ENCODE results near the gene CCDC73.
"Not testable (repeated sequence)": the region's sequence is repeated elsewhere in the genome, so short reads cannot be mapped to it uniquely, and the experiment has no call there.

The CCDC73 gene

DNA sequence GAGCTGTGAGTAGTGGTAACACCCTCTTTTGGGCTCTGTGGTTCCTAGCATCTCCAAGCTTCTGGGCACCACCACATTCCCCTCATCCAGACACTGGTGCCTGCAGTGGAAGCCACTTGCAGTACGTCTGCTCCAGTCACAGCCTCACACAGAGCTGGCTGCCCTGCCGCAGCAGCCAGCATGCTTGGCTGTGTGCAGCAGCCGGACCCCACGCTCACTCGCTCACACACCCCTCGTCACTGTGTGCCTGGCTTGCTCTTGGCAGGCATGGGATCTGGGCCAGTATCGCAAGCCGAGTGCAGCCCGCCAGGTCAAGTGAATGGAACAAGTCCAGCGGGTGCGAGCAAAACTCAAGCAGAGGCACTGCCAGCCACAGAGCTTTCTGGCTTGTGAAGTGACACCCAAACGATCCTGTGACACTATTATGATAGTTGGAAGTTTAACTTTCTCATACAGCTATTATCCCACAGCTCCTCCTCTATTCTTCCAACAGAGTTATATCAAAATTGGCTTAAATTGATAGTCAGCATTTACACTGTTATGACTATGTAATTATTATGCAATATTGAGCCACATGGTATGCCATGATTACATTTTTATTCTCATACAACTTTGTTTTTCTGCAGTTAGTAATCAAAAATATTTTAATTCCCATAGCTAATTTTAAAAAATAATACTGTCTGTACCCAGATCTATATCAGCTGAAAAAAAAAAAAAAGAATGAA is 89.0 kb downstream of the CCDC73 start:
- DNase-seq (ENCODE audit: low spot score) = no peak

- no peak for DNase-seq (ENCODE audit: low spot score)
Measured at GRCh38 chr11:32704775-32705174, 89.7 kb downstream of the CCDC73 start.

- no peak for DNase-seq (ENCODE audit: low spot score)
Measured at GRCh38 chr11:32704261-32704660, 90.2 kb downstream of the CCDC73 start.

DNA sequence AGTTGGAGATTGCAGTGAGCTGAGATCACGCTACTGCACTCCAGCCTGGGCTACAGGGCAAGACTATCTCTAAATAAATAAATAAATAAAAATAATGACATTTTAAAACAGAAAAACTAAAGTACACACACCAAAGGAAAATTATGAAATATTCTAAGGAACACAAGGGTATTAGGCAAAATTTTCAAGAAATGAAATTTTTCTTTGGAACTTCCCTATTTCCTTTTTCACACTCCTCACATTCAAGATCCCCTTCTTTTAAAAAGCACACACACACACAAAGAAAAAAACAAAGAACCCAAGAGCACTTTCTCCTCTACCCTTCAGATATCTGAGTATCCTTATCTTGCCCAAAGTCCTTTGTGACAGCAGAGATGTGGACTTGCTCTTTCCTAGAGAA is 92.8 kb downstream of the CCDC73 start:
- DNase-seq (ENCODE audit: low spot score) = no peak

DNA sequence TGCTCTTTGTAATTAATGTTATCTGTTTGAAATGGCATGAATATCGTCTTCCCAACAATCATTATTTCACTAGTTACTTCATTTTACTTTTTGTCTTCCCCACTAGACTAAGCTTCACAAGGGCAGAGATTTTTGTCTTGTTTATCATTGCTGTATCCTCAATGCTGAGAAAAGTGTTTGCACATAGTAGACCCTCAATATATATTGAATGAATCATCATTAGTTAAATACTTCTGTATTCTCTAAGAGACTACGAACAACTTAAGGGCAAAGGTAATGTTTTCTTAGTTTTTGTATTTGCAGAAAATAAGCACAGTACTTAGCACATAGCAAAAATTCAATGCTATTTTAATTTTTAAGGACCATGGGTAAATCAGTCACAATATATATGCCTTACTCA is 95.9 kb downstream of the CCDC73 start:
- DNase-seq (ENCODE audit: low spot score) = no peak

DNA sequence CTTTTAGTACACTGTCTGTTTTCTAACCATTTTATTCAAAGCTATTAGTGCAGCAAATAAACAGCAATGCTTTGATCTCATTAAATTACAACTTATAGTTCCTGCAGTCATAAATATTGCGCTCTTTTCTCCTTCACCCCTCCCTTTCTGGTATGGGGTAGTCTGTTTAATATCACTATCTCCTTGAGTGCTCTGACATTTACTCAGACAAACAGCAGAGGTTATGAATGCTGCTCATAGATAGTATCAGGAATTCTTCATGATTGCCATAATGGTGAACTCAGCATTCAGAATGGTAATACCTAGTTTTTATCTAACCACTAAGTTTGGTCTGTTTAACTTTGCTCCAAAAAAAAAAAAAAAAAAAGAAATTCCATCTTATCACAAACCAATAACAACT is 123.4 kb downstream of the CCDC73 start:
- DNase-seq (ENCODE audit: low spot score) = no peak

DNA sequence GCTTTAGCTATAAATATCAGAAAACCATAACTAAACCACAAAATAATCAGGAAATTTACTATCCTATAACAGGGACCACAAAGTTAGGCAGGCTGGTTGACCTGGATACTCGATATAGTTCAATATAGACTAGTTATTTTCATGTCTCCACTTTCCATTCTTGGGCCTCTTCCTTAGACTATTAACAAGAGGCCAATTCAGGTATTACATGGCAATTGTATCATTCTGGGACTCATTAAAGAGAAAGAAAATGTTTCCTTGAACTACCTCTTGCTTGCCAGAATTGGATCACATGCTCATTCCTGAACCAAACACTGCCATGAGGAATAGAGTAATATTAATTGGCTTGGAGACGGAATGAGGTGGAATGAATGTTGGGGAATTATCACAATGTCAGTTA is 134.8 kb downstream of the CCDC73 start:
- no peak for DNase-seq (ENCODE audit: low spot score)

GRCh38 chr11:32658639-32659406 is 135.6 kb downstream of the CCDC73 start:
- DNase-seq (ENCODE audit: low spot score) = no peak

- no peak for DNase-seq (ENCODE audit: low spot score)
Measured at GRCh38 chr11:32643526-32643925, 150.9 kb downstream of the CCDC73 start.

- DNase-seq (ENCODE audit: low spot score) = no peak
Measured at GRCh38 chr11:32641361-32641760, 153.1 kb downstream of the CCDC73 start.

GRCh38 chr11:32635819-32636218 is 158.6 kb downstream of the CCDC73 start:
- DNase-seq (ENCODE audit: low spot score) = no peak

DNA sequence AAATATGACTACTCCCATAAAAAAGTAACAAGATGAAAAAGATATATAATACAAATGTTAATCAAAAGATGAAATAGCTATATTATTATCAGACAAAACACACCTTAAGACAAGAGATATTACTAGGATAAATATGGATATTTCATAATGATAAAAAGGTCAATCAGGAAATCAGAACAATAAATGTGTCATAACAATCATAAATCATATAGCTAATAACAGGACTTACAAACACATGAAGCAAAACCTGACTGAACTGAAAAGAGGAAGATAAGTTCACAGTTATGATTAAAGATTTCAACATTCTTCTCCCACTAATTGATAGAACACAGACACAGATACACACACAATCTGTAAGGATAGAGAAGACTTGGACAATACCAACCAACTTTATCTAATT is 163.6 kb downstream of the CCDC73 start:
- no peak for DNase-seq (ENCODE audit: low spot score)

GRCh38 chr11:32616903-32617302 is 177.6 kb downstream of the CCDC73 start:
- DNase-seq (ENCODE audit: low spot score) = no peak

DNA sequence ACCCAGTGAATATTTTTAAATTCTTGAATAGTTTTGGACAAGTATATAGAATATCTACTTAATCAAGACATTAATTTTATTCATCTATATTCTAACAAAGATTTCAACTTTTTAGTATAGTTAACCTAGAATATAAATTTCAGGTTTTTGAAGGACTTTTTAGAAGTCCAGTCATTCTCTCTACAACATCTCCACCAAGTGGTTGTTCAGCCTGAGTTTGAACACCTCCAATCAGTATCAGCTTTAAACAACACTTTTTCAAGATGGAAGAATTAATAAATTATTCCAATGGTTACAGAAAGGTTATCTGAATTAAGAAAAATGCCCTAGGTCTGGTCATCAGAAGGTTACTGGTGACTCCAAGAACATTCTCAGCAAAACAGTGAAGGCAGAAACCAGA is 179.0 kb downstream of the CCDC73 start:
- DNase-seq (ENCODE audit: low spot score) = no peak

- DNase-seq (ENCODE audit: low spot score) = no peak
Measured at GRCh38 chr11:32613500-32614151, 180.8 kb downstream of the CCDC73 start.

GRCh38 chr11:32610797-32611352 is 183.6 kb downstream of the CCDC73 start:
- no peak for DNase-seq (ENCODE audit: low spot score)

DNA sequence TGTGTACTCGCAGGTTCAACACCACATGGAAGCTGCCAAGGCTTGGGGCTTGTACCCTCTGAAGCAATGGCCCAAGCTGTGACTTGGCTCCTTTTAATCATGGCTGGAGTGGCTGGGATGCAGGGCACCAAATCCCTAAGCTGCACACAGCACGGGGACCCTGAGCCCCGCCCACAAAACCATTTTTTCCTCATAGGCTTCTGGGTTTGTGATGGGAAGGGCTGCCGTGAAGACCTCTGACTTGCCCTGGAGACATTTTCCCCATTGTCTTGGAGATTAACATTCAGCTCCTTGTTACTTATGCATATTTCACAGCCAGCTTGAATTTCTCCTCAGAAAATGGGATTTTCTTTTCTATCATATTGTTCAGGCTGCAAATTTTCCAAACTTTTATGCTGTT is 185.6 kb downstream of the CCDC73 start:
- DNase-seq (ENCODE audit: low spot score) = not testable (repeated sequence)

DNA sequence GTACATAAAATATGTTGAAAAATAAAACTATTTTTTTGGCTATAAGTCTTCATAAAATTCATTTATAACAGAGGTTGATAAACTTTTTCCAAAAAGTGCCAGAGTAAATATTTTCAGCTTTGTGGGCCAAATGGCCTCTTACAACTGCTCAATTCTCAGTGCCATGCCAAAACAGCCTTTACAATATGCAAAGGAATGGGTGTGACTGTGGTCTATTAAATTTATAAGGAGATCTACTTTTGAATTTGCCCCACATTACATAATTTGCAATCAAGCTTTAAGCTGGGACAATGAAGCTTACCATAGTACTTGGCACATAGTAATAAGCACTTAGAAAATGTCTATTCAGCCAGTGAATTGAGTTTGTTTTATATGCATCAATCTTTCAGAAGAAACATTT is 188.2 kb downstream of the CCDC73 start:
- no peak for DNase-seq (ENCODE audit: low spot score)

- DNase-seq (ENCODE audit: low spot score) = peak; percentile 21
Measured at GRCh38 chr11:32602657-32603415, 191.6 kb downstream of the CCDC73 start.

DNA sequence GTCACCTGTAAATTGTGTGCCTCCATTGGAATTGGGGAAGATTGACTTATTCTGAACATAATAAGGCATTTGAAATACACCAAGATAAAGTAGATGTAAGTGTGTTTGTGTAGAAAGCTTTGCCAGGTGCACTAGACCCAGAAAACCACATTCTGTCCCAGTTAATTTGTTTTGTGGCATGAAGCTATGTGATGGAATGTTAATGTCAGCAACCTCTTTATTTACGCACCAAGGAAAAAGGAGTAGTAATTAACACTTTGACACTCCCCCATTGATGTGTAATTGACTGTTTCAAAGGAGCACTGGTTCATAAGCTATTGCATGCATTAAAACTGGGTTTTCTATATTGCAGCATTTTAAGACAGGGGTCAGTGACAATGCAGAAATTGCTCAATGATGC is 196.5 kb downstream of the CCDC73 start:
- no peak for DNase-seq (ENCODE audit: low spot score)

DNA sequence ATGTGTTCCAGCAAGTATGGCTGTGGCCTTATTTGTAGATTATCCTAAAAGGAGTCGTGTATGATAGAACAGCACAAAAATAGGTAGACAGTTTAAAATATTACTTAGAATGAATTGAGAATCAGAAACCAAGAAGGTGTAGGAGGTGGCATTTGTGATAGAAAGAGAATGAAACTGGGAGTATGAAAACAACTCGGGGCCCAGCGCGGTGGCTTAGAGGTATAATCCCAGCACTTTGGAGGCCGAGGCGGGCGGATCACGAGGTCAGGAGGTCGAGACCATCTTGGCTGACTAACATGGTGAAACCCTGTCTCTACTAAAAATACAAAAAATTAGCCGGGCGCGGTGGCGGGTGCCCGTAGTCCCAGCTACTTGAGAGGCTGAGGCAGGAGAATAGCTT is 198.3 kb downstream of the CCDC73 start:
- not testable (repeated sequence) for DNase-seq (ENCODE audit: low spot score)

GRCh38 chr11:32594272-32594671 is 200.2 kb downstream of the CCDC73 start:
- no peak for DNase-seq (ENCODE audit: low spot score)

Data from kidney capillary endothelial cell (primary cell).